Measurements from ENCODE around the gene MEF2B.

The MEF2B gene

GRCh38 chr19:19134687-19135158, 35.3 kb downstream of the MEF2B start:
- ChIA-PET POLR2A (ENCODE audit: low non-redundant PET) (no interaction called here), CTCF (no interaction called here)
- DNase-seq (ENCODE audit: low spot score) = no peak
- no peak for TF ChIP-seq CTCF (conservative IDR thresholded peaks at IDR 0.05; ENCODE audit: low read depth)
- 0 out of 2 replicates have a peak overlapping the region, but pooled peaks have one; percentile 2 for H3K27ac ChIP-seq

GRCh38 chr19:19133985-19134384, 36.1 kb downstream of the MEF2B start:
- no peak for TF ChIP-seq CTCF (conservative IDR thresholded peaks at IDR 0.05; ENCODE audit: low read depth)
- CTCF ChIA-PET = interaction anchor here (0.7 kb wide), 1 partner anchor 93 kb away, joined by 3 read pairs; no protein-coding TSS in a partner anchor
- H3K27ac ChIP-seq = 0 out of 2 replicates have a peak overlapping the region, but pooled peaks have one; percentile 2
- no peak for DNase-seq (ENCODE audit: low spot score)
- POLR2A ChIA-PET (ENCODE audit: low non-redundant PET) = no interaction called here

- 0 out of 2 replicates have a peak overlapping the region, but pooled peaks have one; percentile 17 for H3K27ac ChIP-seq
- no peak for TF ChIP-seq CTCF (conservative IDR thresholded peaks at IDR 0.05; ENCODE audit: low read depth)
- POLR2A ChIA-PET (ENCODE audit: low non-redundant PET) = no interaction called here
- no peak for DNase-seq (ENCODE audit: low spot score)
- CTCF ChIA-PET = interaction anchor here (0.5 kb wide), 1 partner anchor 11 kb away, joined by 5 read pairs; no protein-coding TSS in a partner anchor
Measured at GRCh38 chr19:19132912-19133311, 37.2 kb downstream of the MEF2B start.

GRCh38 chr19:19131989-19132388, 38.1 kb downstream of the MEF2B start:
- CTCF ChIA-PET = no interaction called here
- no peak for TF ChIP-seq CTCF (conservative IDR thresholded peaks at IDR 0.05; ENCODE audit: low read depth)
- no peak for DNase-seq (ENCODE audit: low spot score)
- POLR2A ChIA-PET (ENCODE audit: low non-redundant PET) = no interaction called here
- no peak overlapping the region for H3K27ac ChIP-seq

- ChIA-PET POLR2A (ENCODE audit: low non-redundant PET) (no interaction called here), CTCF (no interaction called here)
- H3K27ac ChIP-seq = no peak overlapping the region
- DNase-seq (ENCODE audit: low spot score) = no peak
- no peak for TF ChIP-seq CTCF (conservative IDR thresholded peaks at IDR 0.05; ENCODE audit: low read depth)
Measured at GRCh38 chr19:19126102-19126501, 44.0 kb downstream of the MEF2B start.

GRCh38 chr19:19123386-19123785, 46.7 kb downstream of the MEF2B start:
- CTCF ChIA-PET = interaction anchor here (0.7 kb wide), 1 partner anchor 17 kb away, joined by 3 read pairs; no protein-coding TSS in a partner anchor
- POLR2A ChIA-PET (ENCODE audit: low non-redundant PET) = no interaction called here
- no peak for DNase-seq (ENCODE audit: low spot score)
- no peak for TF ChIP-seq CTCF (conservative IDR thresholded peaks at IDR 0.05; ENCODE audit: low read depth)
- H3K27ac ChIP-seq = no peak overlapping the region

All from RWPE1 (cell line).